ENCODE measurements around the gene CGRRF1. TPM values are rescaled to one million over a fixed set of nuclear protein-coding genes. Genes with fewer than 3 reads are reported as not detected.

CGRRF1 gene
- total RNA-seq, 1 donor from 2014 or later = 18.7 TPM

DNA sequence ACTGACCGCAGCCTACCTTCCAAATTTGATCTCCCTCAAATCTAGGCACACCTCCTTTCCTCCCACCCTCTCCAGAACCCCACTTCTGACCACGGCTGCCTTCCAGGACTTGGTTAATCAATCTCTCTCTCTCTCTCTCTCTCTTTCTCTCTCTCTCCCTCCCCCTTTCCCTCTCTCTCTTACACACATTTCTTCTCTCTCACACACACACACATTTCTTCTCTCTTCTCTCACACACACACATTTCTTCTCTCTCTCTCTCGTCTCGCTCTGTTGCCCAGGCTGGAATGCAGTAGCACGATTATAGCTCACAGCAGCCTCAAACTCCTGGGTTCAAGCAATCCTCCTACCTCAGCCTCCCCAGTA, 20.4 kb upstream of the CGRRF1 start:
- peaks cover 7% of the 10 kb centered on the region for H3K9me3 Mint-ChIP-seq (ENCODE audit: unreplicated experiment)
- peaks cover 5% of the 10 kb centered on the region for H3K27me3 Mint-ChIP-seq (ENCODE audit: unreplicated experiment)
- peak overlapping the region; percentile 81 for H3K4me3 Mint-ChIP-seq (ENCODE audit: unreplicated experiment)
- peaks cover 24% of the 10 kb centered on the region for H3K4me1 Mint-ChIP-seq (ENCODE audit: low read depth, unreplicated experiment)
- H3K36me3 Mint-ChIP-seq (ENCODE audit: unreplicated experiment) = no peaks in the 10 kb centered on the region
- DNase-seq = no peak
- peak overlapping the region; percentile 85 for H3K27ac Mint-ChIP-seq (ENCODE audit: unreplicated experiment)
- TF ChIP-seq, protein P1, sequence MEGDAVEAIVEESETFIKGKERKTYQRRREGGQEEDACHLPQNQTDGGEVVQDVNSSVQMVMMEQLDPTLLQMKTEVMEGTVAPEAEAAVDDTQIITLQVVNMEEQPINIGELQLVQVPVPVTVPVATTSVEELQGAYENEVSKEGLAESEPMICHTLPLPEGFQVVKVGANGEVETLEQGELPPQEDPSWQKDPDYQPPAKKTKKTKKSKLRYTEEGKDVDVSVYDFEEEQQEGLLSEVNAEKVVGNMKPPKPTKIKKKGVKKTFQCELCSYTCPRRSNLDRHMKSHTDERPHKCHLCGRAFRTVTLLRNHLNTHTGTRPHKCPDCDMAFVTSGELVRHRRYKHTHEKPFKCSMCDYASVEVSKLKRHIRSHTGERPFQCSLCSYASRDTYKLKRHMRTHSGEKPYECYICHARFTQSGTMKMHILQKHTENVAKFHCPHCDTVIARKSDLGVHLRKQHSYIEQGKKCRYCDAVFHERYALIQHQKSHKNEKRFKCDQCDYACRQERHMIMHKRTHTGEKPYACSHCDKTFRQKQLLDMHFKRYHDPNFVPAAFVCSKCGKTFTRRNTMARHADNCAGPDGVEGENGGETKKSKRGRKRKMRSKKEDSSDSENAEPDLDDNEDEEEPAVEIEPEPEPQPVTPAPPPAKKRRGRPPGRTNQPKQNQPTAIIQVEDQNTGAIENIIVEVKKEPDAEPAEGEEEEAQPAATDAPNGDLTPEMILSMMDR (IDR thresholded peaks at IDR 0.05; ENCODE audit: partially characterized antibody, unreplicated experiment) = no peak

DNA sequence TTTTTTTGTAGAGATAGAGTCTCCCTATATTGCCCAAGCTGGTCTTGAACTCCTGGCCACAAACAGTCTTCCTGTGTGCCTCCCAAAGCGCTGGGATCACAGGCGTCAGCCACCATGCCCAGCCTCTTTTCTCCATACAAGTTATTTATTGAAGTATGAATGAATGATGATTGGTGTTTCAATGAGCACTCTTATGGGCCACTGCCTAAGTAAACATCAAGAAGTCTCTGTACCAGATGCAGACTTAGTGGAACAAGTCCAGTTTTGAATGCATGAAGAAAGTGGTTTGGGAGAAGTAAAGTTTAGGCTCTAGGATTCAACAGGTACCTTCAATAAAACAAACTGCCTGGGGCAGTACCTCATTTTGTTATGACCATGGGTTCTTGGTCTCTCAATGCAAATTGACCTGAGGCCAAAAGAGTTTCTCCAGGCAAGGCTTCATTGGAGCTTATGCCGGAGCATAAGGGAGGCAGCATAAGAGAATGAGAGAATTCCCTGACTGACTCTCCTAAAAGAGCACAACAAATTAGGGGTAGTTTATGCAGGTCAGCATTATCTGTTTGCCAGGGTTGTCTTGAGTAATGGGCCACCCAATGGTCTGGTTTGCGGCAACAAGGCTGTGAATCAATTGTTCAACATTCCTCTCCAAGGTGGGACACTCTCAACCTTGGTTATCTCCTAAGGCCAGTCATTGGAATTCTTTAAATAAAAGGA, 19.8 kb upstream of the CGRRF1 start:
- H3K27me3 Mint-ChIP-seq (ENCODE audit: unreplicated experiment) = peaks cover 5% of the 10 kb centered on the region
- no peak for DNase-seq
- peaks cover 18% of the 10 kb centered on the region for H3K4me1 Mint-ChIP-seq (ENCODE audit: low read depth, unreplicated experiment)
- TF ChIP-seq, protein P1 (IDR thresholded peaks at IDR 0.05; ENCODE audit: partially characterized antibody, unreplicated experiment) = no peak
- peak overlapping the region; percentile 85 for H3K27ac Mint-ChIP-seq (ENCODE audit: unreplicated experiment)
- peak overlapping the region; percentile 81 for H3K4me3 Mint-ChIP-seq (ENCODE audit: unreplicated experiment)
- peaks cover 7% of the 10 kb centered on the region for H3K9me3 Mint-ChIP-seq (ENCODE audit: unreplicated experiment)
- H3K36me3 Mint-ChIP-seq (ENCODE audit: unreplicated experiment) = no peaks in the 10 kb centered on the region

- Mint-ChIP-seq H3K27me3 (ENCODE audit: unreplicated experiment) (peaks cover 5% of the 10 kb centered on the region), H3K27ac (ENCODE audit: unreplicated experiment) (no peak overlapping the region), H3K9me3 (ENCODE audit: unreplicated experiment) (peaks cover 7% of the 10 kb centered on the region), H3K4me3 (ENCODE audit: unreplicated experiment) (no peak overlapping the region), H3K4me1 (ENCODE audit: low read depth, unreplicated experiment) (peaks cover 12% of the 10 kb centered on the region), H3K36me3 (ENCODE audit: unreplicated experiment) (no peaks in the 10 kb centered on the region)
- DNase-seq = no peak
- TF ChIP-seq, protein P1 (IDR thresholded peaks at IDR 0.05; ENCODE audit: partially characterized antibody, unreplicated experiment) = no peak
These were observed 19.1 kb upstream of the CGRRF1 start for GRCh38 chr14:54490445-54491175.

DNA sequence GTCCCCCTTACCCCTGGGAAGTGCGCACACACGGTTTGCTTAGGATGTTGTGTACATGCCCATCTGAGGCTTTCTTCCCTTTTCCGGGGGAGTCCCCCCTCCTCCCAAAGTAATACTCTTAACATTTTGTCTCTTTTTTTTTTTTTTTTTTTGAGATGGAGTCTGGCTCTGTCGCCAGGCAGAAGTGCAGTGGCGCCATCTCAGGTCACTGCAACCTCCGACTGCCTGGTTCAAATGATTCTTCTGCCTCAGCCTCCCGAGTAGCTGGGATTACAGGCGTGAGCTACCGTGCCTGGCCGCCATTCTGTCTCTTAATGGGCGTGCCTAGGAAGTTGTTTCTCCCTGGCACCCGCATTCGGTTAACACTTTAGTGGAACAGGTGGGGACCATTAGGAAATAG, 16.4 kb upstream of the CGRRF1 start:
- H3K36me3 Mint-ChIP-seq (ENCODE audit: unreplicated experiment) = no peaks in the 10 kb centered on the region
- TF ChIP-seq, protein P1 (IDR thresholded peaks at IDR 0.05; ENCODE audit: partially characterized antibody, unreplicated experiment) = no peak
- H3K27me3 Mint-ChIP-seq (ENCODE audit: unreplicated experiment) = peaks cover 5% of the 10 kb centered on the region
- H3K4me1 Mint-ChIP-seq (ENCODE audit: low read depth, unreplicated experiment) = peaks cover 5% of the 10 kb centered on the region
- H3K4me3 Mint-ChIP-seq (ENCODE audit: unreplicated experiment) = no peak overlapping the region
- peaks cover 4% of the 10 kb centered on the region for H3K9me3 Mint-ChIP-seq (ENCODE audit: unreplicated experiment)
- no peak for DNase-seq
- no peak overlapping the region for H3K27ac Mint-ChIP-seq (ENCODE audit: unreplicated experiment)

GRCh38 chr14:54497224-54497623, 12.5 kb upstream of the CGRRF1 start:
- no peaks in the 10 kb centered on the region for H3K9me3 Mint-ChIP-seq (ENCODE audit: unreplicated experiment)
- TF ChIP-seq, protein P1 (IDR thresholded peaks at IDR 0.05; ENCODE audit: partially characterized antibody, unreplicated experiment) = no peak
- H3K36me3 Mint-ChIP-seq (ENCODE audit: unreplicated experiment) = no peaks in the 10 kb centered on the region
- no peak for DNase-seq
- H3K27ac Mint-ChIP-seq (ENCODE audit: unreplicated experiment) = no peak overlapping the region
- H3K4me3 Mint-ChIP-seq (ENCODE audit: unreplicated experiment) = no peak overlapping the region
- H3K4me1 Mint-ChIP-seq (ENCODE audit: low read depth, unreplicated experiment) = no peaks in the 10 kb centered on the region
- no peaks in the 10 kb centered on the region for H3K27me3 Mint-ChIP-seq (ENCODE audit: unreplicated experiment)
